ENCODE measurements around the gene PDE11A. TPM values are rescaled to one million over a fixed set of nuclear protein-coding genes. Genes with fewer than 3 reads are reported as not detected.
A peak's percentile ranks its signal among the peaks of the same experiment; 100 is the strongest.
"Not testable (repeated sequence)": the region's sequence is repeated elsewhere in the genome, so short reads cannot be mapped to it uniquely, and the experiment has no call there.

The PDE11A gene
- total and polyA plus RNA-seq, 2 of the 13 experiments (the other 11 are each of a cell fraction or from before 2014, with no cell fraction given), result 1.2 to 1.7 TPM

- 77% methylated on average over 2 of the region's 3 CpGs for WGBS (ENCODE audit: low lambda C conversion rate)
- CTCF ChIA-PET (ENCODE audit: low intra/inter-chr PET ratio, low total read pairs); DNase-seq (ENCODE audit: low spot score); H3K9ac ChIP-seq (ENCODE audit: insufficient read depth, low read depth, low read length); in situ Hi-C loops (cut with HindIII; ENCODE audit: extremely low pct_ligation_motif_present, low pct_unique_long_range_greater_than_20kb); H3K79me2 ChIP-seq (ENCODE audit: insufficient read depth, low read length); H3K36me3 ChIP-seq (replicated peaks in 1 of 2; ENCODE audit: control insufficient read depth in 1 of 2, insufficient read depth in 2 of 2, low read length in 2 of 2); H4K20me1 ChIP-seq (ENCODE audit: insufficient read depth, low read length); H3K4me1 ChIP-seq (ENCODE audit: insufficient read depth, low read length); H3K4me3 ChIP-seq (replicated peaks in 1 of 3; ENCODE audit: insufficient read depth in 1 of 3, low read depth in 2 of 3, low read length in 3 of 3); H2AFZ ChIP-seq (ENCODE audit: low read length); ATAC-seq; intact Hi-C loops (cut with micrococcal nuclease; ENCODE audit: unreplicated experiment); FAIRE-seq; H3K27ac ChIP-seq (ENCODE audit: extremely low read length, insufficient read depth, low read length); POLR2A ChIA-PET; H3K27me3 ChIP-seq (ENCODE audit: control insufficient read depth in 1 of 2, insufficient read depth in 2 of 2, low read length in 2 of 2); H3K4me2 ChIP-seq (ENCODE audit: low read depth, low read length); H3K9me3 ChIP-seq (ENCODE audit: low read length); BruUV-seq (replicated peaks): not testable (repeated sequence)
These were observed 125.0 kb downstream of the PDE11A start for GRCh38 chr2:177947598-177947997.

GRCh38 chr2:177944530-177944929, 128.0 kb downstream of the PDE11A start:
- H3K4me3 ChIP-seq (replicated peaks in 1 of 3; ENCODE audit: insufficient read depth in 1 of 3, low read depth in 2 of 3, low read length in 3 of 3); H3K79me2 ChIP-seq (ENCODE audit: insufficient read depth, low read length); BruUV-seq (replicated peaks); intact Hi-C loops (cut with micrococcal nuclease; ENCODE audit: unreplicated experiment); H3K9ac ChIP-seq (ENCODE audit: insufficient read depth, low read depth, low read length); H3K4me1 ChIP-seq (ENCODE audit: insufficient read depth, low read length); H3K36me3 ChIP-seq (replicated peaks in 1 of 2; ENCODE audit: control insufficient read depth in 1 of 2, insufficient read depth in 2 of 2, low read length in 2 of 2); FAIRE-seq; DNase-seq (ENCODE audit: low spot score); H3K27me3 ChIP-seq (ENCODE audit: control insufficient read depth in 1 of 2, insufficient read depth in 2 of 2, low read length in 2 of 2); POLR2A ChIA-PET; ATAC-seq; H3K9me3 ChIP-seq (ENCODE audit: low read length); CTCF ChIA-PET (ENCODE audit: low intra/inter-chr PET ratio, low total read pairs); H3K4me2 ChIP-seq (ENCODE audit: low read depth, low read length); H2AFZ ChIP-seq (ENCODE audit: low read length); H3K27ac ChIP-seq (ENCODE audit: extremely low read length, insufficient read depth, low read length); in situ Hi-C loops (cut with HindIII; ENCODE audit: extremely low pct_ligation_motif_present, low pct_unique_long_range_greater_than_20kb); H4K20me1 ChIP-seq (ENCODE audit: insufficient read depth, low read length): not testable (repeated sequence)
- 86% methylated on average over 14 of the region's 14 CpGs for WGBS (ENCODE audit: low lambda C conversion rate)
- TF ChIP-seq HNRNPK (IDR thresholded peaks at IDR 0.05; ENCODE audit: low read depth, low read length, poor library complexity, severe bottlenecking) (peak; percentile 70), PCBP1 (IDR thresholded peaks at IDR 0.05; ENCODE audit: borderline replicate concordance, low read depth, low read length) (0 out of 2 replicates have a peak, but pooled peaks have one; percentile 42)
